HL-60 (cell line): Measurements from ENCODE around the gene ADCY3.

Experiments used
- GABPA ChIP-seq: IDR thresholded peaks from 2 replicates; pipeline ENCODE4 v1.6.1; 2012; ENCODE audit warnings: low read depth
- POLR2AphosphoS5 ChIP-seq: IDR thresholded peaks from 2 replicates; pipeline ENCODE4 v1.6.1; 2012; ENCODE audit warnings: low read depth
- TF ChIP-seq, protein P1 (sequence below): IDR thresholded peaks from one replicate; pipeline ENCODE4 v1.5.1; 2011; ENCODE audit warnings: low read length, control low read depth, inconsistent platforms; ENCODE audit not compliant: insufficient read depth

DNA sequence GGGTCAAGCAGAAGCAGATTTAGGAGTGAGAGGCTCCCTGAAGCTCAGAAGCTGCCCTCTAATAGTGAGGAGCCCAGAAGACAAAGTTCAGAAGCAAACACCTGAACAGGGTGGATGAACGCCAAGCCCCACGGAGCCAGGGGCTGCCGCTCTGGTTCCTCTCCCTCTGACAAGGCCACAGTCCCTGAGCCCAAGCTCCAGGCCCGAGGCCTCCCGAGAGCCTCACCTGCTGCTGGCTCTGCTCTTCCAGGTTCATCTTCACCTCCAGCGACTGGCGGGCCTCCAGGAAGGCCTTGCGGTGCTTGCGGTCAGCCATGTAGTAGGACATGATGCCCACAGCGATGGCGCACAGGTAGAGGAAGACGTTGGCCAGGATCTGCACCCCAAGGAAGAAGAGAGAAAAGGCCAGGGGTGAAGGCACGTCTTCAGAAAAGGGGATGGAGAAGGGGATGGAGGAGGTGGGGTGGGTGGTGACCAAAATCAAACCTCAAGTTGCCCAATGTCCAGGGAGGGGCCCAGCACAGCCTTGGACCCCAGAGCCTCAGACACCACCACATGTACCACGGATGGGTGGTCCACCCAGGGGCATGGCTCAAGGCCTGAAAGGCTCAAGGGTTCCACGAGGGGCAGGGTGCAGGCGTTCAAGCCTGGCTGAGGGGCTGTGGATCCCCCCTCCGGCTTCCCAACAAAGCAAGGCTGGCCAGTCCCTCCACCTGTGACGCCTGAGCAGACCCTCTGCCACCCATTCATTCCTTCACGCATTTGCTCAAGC is 47.5 kb downstream of the ADCY3 start:
- TF ChIP-seq, protein P1, sequence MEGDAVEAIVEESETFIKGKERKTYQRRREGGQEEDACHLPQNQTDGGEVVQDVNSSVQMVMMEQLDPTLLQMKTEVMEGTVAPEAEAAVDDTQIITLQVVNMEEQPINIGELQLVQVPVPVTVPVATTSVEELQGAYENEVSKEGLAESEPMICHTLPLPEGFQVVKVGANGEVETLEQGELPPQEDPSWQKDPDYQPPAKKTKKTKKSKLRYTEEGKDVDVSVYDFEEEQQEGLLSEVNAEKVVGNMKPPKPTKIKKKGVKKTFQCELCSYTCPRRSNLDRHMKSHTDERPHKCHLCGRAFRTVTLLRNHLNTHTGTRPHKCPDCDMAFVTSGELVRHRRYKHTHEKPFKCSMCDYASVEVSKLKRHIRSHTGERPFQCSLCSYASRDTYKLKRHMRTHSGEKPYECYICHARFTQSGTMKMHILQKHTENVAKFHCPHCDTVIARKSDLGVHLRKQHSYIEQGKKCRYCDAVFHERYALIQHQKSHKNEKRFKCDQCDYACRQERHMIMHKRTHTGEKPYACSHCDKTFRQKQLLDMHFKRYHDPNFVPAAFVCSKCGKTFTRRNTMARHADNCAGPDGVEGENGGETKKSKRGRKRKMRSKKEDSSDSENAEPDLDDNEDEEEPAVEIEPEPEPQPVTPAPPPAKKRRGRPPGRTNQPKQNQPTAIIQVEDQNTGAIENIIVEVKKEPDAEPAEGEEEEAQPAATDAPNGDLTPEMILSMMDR: no peak
- no peak for TF ChIP-seq POLR2AphosphoS5
- TF ChIP-seq GABPA: no peak
